ENCODE data around the gene WASF2.

WASF2 gene

GRCh38 chr1:27530192-27530591, 40.2 kb upstream of the WASF2 start:
- DNase-seq (ENCODE audit: low read depth) = no peak
- TF ChIP-seq CTCF (IDR thresholded peaks at IDR 0.05; ENCODE audit: insufficient read depth, low read depth, low read length, missing control alignments) = no peak
- no peak overlapping the region for H3K4me3 ChIP-seq (ENCODE audit: low read length)

- no peak for DNase-seq (ENCODE audit: low read depth)
- no peak overlapping the region for H3K4me3 ChIP-seq (ENCODE audit: low read length)
- no peak for TF ChIP-seq CTCF (IDR thresholded peaks at IDR 0.05; ENCODE audit: insufficient read depth, low read depth, low read length, missing control alignments)
Observed at GRCh38 chr1:27529704-27530018, 39.7 kb upstream of the WASF2 start.

DNA sequence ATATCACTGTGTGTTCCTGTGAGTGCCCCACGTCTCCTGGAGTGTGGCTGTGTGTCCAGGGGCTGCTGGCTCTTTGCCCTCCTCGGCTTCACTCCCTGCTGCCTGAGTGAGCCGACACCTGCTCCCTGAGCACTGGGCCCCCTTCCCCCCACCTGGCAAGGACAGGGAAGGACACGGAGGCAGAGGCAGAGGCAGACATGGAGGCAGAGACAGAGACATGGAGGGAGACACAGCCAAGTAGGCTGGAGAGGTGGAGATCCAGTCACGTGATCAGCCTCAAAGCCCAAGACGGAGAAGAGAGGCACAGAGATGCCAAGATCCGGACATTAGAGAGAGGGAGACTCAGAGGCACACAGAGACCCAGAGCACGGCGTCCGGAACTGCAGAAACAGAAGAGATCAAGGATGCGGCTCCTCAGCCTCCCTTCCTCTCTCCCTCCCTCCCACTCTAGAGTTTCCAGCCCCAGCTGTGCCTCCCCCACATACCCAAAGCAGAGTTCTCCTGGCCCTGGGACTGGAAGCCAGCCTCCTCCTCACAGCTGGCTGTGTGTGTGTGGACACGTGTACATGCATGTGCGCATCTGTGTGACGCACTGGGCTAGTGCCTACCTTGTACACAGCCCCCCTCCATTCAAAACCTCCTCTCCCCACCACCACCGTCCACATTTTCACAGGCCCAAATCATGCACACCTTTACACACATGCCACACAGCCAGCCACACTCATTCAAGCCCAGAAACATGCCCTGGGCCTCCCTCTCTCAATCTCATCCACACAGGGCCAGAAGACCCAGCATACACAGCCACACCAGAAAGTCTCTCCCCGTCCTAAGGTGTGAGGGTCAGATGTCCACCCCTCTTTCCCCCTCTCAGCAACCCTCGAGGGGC, 39.1 kb upstream of the WASF2 start:
- DNase-seq (ENCODE audit: low read depth) = peak; percentile 59
- no peak overlapping the region for H3K4me3 ChIP-seq (ENCODE audit: low read length)
- no peak for TF ChIP-seq CTCF (IDR thresholded peaks at IDR 0.05; ENCODE audit: insufficient read depth, low read depth, low read length, missing control alignments)

GRCh38 chr1:27527890-27528817, 38.2 kb upstream of the WASF2 start:
- DNase-seq (ENCODE audit: low read depth) = peak; percentile 83
- peak overlapping the region; percentile 27 for H3K4me3 ChIP-seq (ENCODE audit: low read length)
- no peak for TF ChIP-seq CTCF (IDR thresholded peaks at IDR 0.05; ENCODE audit: insufficient read depth, low read depth, low read length, missing control alignments)

- DNase-seq (ENCODE audit: low read depth) = peak; percentile 50
- no peak overlapping the region for H3K4me3 ChIP-seq (ENCODE audit: low read length)
Observed at GRCh38 chr1:27527223-27527889, 37.4 kb upstream of the WASF2 start.

More at GRCh38 chr1:27527223-27527889, 37.4 kb upstream of the WASF2 start:
- no peak for TF ChIP-seq CTCF (IDR thresholded peaks at IDR 0.05; ENCODE audit: insufficient read depth, low read depth, low read length, missing control alignments)
